Endodermal cell (in vitro differentiated cells): ENCODE results near the gene DUT. TPM values are rescaled to one million over a fixed set of nuclear protein-coding genes. Genes with fewer than 3 reads are reported as not detected.

Source experiments
- DNase-seq: peaks from one replicate; pipeline ENCODE4 v3.0.0-alpha.2; 2017
- H3K27ac ChIP-seq: 2 replicates; pipeline ENCODE4 v1.5.1; 2013; ENCODE audit warnings: mild to moderate bottlenecking, low read depth, low read length, moderate library complexity
- H3K27me3 ChIP-seq: 2 replicates; pipeline ENCODE4 v1.6.1; 2013; ENCODE audit warnings: mild to moderate bottlenecking, low read length, moderate library complexity; ENCODE audit not compliant: insufficient read depth, control insufficient read depth, poor library complexity, severe bottlenecking
- H3K36me3 ChIP-seq: 2 replicates; pipeline ENCODE4 v1.7.0; 2013; ENCODE audit warnings: mild to moderate bottlenecking, low read length, moderate library complexity; ENCODE audit not compliant: control insufficient read depth, insufficient read depth
- H3K4me1 ChIP-seq: one replicate; pipeline ENCODE4 v1.7.0; 2013; ENCODE audit warnings: low read length; ENCODE audit not compliant: control insufficient read depth, insufficient read depth
- H3K4me3 ChIP-seq: 2 replicates; pipeline ENCODE4 v1.5.1; 2013; ENCODE audit warnings: mild to moderate bottlenecking, low read length, moderate library complexity
- H3K9ac ChIP-seq: 2 replicates; pipeline ENCODE4 v1.6.1; 2013; ENCODE audit warnings: mild to moderate bottlenecking, low read length, moderate library complexity; ENCODE audit not compliant: poor library complexity, severe bottlenecking; ENCODE audit errors: extremely low read depth
- H3K9me3 ChIP-seq: 2 replicates; pipeline ENCODE4 v1.6.1; 2013; ENCODE audit warnings: mild to moderate bottlenecking, low read length, moderate library complexity; ENCODE audit not compliant: control insufficient read depth
- H3K27ac Mint-ChIP-seq: 2 replicates; pipeline ENCODE4 v1.8.0; 2020; ENCODE audit warnings: mixed read lengths
- H3K27me3 Mint-ChIP-seq: 2 replicates; pipeline ENCODE4 v1.8.0; 2021; ENCODE audit warnings: mild to moderate bottlenecking, mixed read lengths; ENCODE audit not compliant: insufficient read depth
- H3K36me3 Mint-ChIP-seq: 2 replicates; pipeline ENCODE4 v1.8.0; 2020; ENCODE audit warnings: low read depth, mixed read lengths
- H3K4me1 Mint-ChIP-seq: 2 replicates; pipeline ENCODE4 v1.8.0; 2020; ENCODE audit warnings: mixed read lengths
- H3K4me3 Mint-ChIP-seq: 2 replicates; pipeline ENCODE4 v1.8.0; 2020; ENCODE audit warnings: mild to moderate bottlenecking, moderate library complexity, mixed read lengths
- H3K9me3 Mint-ChIP-seq: 2 replicates; pipeline ENCODE4 v1.8.0; 2020; ENCODE audit warnings: mild to moderate bottlenecking, mixed read lengths
- CTCF ChIP-seq: fragments of 200-600 bp; sonication (generic); conservative IDR thresholded peaks from 2 replicates; pipeline ENCODE4 v1.5.0; 2021; ENCODE audit warnings: antibody characterized with exemption, mild to moderate bottlenecking
- WGBS, 2 experiments: methylation state at CpG; one replicate each; pipeline versions ENCODE4 v1.1.5 to v1.1.7; 2013; ENCODE audit warnings: missing lambda C conversion rate in 2 of 2, mixed read lengths in 1 of 2; ENCODE audit not compliant: insufficient coverage in 1 of 2, insufficient read length in 1 of 2; 5-methylcytosine and 5-hydroxymethylcytosine counted together
- total RNA-seq, 2 donors: library from RNA; stranded (reverse); fragmentation: NEBNext Ultra II Directional in 1 of 2; extraction: Animal tissue kit (Norgen Biotek cat#: 25700) in 1 of 2; gene quantifications; 2 replicates in 1 of 2; 3 replicates in 1 of 2; pipeline ENCODE4 v1.2.1, GENCODE V29; 2021

The DUT gene
- total RNA-seq, 2 donors from 2014 or later, result 70.9 to 74.2 TPM

DNA sequence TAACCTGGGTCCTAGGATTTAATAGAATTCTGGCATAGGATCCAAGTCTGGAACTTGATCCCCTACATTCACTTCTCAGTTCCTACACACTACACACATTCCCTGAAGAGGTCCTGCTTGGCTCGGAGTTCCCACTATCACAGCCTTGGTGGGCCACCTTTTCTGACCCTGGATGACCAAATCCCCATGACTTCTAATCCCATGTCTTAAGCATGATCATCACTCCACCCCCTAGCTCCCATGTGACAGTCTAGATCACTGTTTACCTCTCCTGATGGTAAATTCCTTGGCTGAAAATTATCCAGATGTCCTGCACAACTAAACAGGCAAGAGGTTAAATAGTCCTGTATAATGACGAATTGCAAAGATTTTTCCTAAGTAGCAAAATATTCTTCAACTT lies 40.3 kb downstream of the DUT start:
- no peak overlapping the region for H3K4me3 Mint-ChIP-seq
- TF ChIP-seq CTCF, result no peak
- Histone ChIP-seq H3K27me3 (no peaks in the 10 kb centered on the region), H3K36me3 (no peaks in the 10 kb centered on the region), H3K4me3 (no peak overlapping the region), H3K9me3 (no peaks in the 10 kb centered on the region), H3K27ac (no peak overlapping the region), H3K4me1 (no peaks in the 10 kb centered on the region), H3K9ac (no peak overlapping the region)
- H3K9me3 Mint-ChIP-seq, result peaks cover 9% of the 10 kb centered on the region
- WGBS, 2 experiments, result 0 to 44% methylated on average over 1 to 2 of the region's 2 CpGs
- no peak for DNase-seq
- no peak overlapping the region for H3K27ac Mint-ChIP-seq
- H3K4me1 Mint-ChIP-seq, result no peaks in the 10 kb centered on the region
- no peaks in the 10 kb centered on the region for H3K36me3 Mint-ChIP-seq
- H3K27me3 Mint-ChIP-seq, result peaks cover 12% of the 10 kb centered on the region

- Mint-ChIP-seq H3K4me1 (no peaks in the 10 kb centered on the region), H3K27me3 (peaks cover 12% of the 10 kb centered on the region), H3K27ac (no peak overlapping the region), H3K36me3 (no peaks in the 10 kb centered on the region), H3K4me3 (no peak overlapping the region), H3K9me3 (peaks cover 13% of the 10 kb centered on the region)
- DNase-seq, result no peak
- Histone ChIP-seq H3K4me3 (no peak overlapping the region), H3K9ac (no peak overlapping the region), H3K9me3 (no peaks in the 10 kb centered on the region), H3K4me1 (no peaks in the 10 kb centered on the region), H3K36me3 (no peaks in the 10 kb centered on the region), H3K27me3 (no peaks in the 10 kb centered on the region), H3K27ac (no peak overlapping the region)
- WGBS, 2 experiments, result 83 to 100% methylated on average over 1 to 2 of the region's 2 CpGs
- TF ChIP-seq CTCF, result no peak
These were observed 40.7 kb downstream of the DUT start for GRCh38 chr15:48371961-48372360.

GRCh38 chr15:48373821-48374451 lies 42.7 kb downstream of the DUT start:
- 93 to 98% methylated on average over 7 to 10 of the region's 10 CpGs for WGBS, 2 experiments
- no peak overlapping the region for H3K4me3 Mint-ChIP-seq
- no peak overlapping the region for H3K27ac Mint-ChIP-seq
- Histone ChIP-seq H3K4me1 (no peaks in the 10 kb centered on the region), H3K27me3 (no peaks in the 10 kb centered on the region), H3K27ac (no peak overlapping the region), H3K9ac (no peak overlapping the region), H3K4me3 (no peak overlapping the region), H3K9me3 (no peaks in the 10 kb centered on the region), H3K36me3 (no peaks in the 10 kb centered on the region)
- peaks cover 24% of the 10 kb centered on the region for H3K9me3 Mint-ChIP-seq
- H3K27me3 Mint-ChIP-seq, result peaks cover 12% of the 10 kb centered on the region
- no peak for DNase-seq
- H3K36me3 Mint-ChIP-seq, result no peaks in the 10 kb centered on the region
- no peaks in the 10 kb centered on the region for H3K4me1 Mint-ChIP-seq
- no peak for TF ChIP-seq CTCF
